Measurements from ENCODE around the gene RNLS. TPM values are rescaled to one million over a fixed set of nuclear protein-coding genes. Genes with fewer than 3 reads are reported as not detected.

RNLS gene
- total RNA-seq, 2 experiments from 2014 or later: 0.95 to 2.7 TPM

- ATAC-seq (ENCODE audit: poor library complexity): no peak
- no peak overlapping the region for H3K4me3 ChIP-seq (ENCODE audit: low read length)
- Mint-ChIP-seq H3K36me3 (ENCODE audit: low read depth) (no peaks in the 10 kb centered on the region), H3K27me3 (no peaks in the 10 kb centered on the region), H3K4me3 (no peak overlapping the region), H3K9me3 (no peaks in the 10 kb centered on the region), H3K4me1 (ENCODE audit: low read depth) (no peaks in the 10 kb centered on the region), H3K27ac (no peak overlapping the region)
- ChIA-PET POLR2A (no interaction called here), CTCF (no interaction called here)
- H3K9me3 ChIP-seq (ENCODE audit: control insufficient read depth in 1 of 2, insufficient read depth in 1 of 2, low read length in 2 of 2): no peaks in the 10 kb centered on the region
- TF ChIP-seq, protein P1, sequence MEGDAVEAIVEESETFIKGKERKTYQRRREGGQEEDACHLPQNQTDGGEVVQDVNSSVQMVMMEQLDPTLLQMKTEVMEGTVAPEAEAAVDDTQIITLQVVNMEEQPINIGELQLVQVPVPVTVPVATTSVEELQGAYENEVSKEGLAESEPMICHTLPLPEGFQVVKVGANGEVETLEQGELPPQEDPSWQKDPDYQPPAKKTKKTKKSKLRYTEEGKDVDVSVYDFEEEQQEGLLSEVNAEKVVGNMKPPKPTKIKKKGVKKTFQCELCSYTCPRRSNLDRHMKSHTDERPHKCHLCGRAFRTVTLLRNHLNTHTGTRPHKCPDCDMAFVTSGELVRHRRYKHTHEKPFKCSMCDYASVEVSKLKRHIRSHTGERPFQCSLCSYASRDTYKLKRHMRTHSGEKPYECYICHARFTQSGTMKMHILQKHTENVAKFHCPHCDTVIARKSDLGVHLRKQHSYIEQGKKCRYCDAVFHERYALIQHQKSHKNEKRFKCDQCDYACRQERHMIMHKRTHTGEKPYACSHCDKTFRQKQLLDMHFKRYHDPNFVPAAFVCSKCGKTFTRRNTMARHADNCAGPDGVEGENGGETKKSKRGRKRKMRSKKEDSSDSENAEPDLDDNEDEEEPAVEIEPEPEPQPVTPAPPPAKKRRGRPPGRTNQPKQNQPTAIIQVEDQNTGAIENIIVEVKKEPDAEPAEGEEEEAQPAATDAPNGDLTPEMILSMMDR (IDR thresholded peaks at IDR 0.05): no peak
- H3K27me3 ChIP-seq (ENCODE audit: control insufficient read depth in 1 of 2, insufficient read depth in 2 of 2, low read length in 2 of 2): no peaks in the 10 kb centered on the region
- intact Hi-C loops (cut with DNase I, micrococcal nuclease): no loop called here
- H3K4me1 ChIP-seq (ENCODE audit: insufficient read depth, low read length): no peaks in the 10 kb centered on the region
- no peaks in the 10 kb centered on the region for H3K36me3 ChIP-seq (ENCODE audit: insufficient read depth, low read length)
- no peak for DNase-seq
- H3K27ac ChIP-seq (ENCODE audit: low read depth in 1 of 2, low read length in 2 of 2): no peak overlapping the region
These were observed 329.5 kb downstream of the RNLS start for GRCh38 chr10:88253622-88254021.

- ChIA-PET POLR2A (no interaction called here), CTCF (no interaction called here)
- TF ChIP-seq, protein P1 (IDR thresholded peaks at IDR 0.05): no peak
- Mint-ChIP-seq H3K9me3 (no peaks in the 10 kb centered on the region), H3K4me1 (ENCODE audit: low read depth) (no peaks in the 10 kb centered on the region), H3K27ac (no peak overlapping the region), H3K4me3 (no peak overlapping the region), H3K36me3 (ENCODE audit: low read depth) (no peaks in the 10 kb centered on the region), H3K27me3 (no peaks in the 10 kb centered on the region)
- Histone ChIP-seq H3K4me1 (ENCODE audit: insufficient read depth, low read length) (no peaks in the 10 kb centered on the region), H3K27me3 (ENCODE audit: control insufficient read depth in 1 of 2, insufficient read depth in 2 of 2, low read length in 2 of 2) (no peaks in the 10 kb centered on the region), H3K27ac (ENCODE audit: low read depth in 1 of 2, low read length in 2 of 2) (no peak overlapping the region), H3K9me3 (ENCODE audit: control insufficient read depth in 1 of 2, insufficient read depth in 1 of 2, low read length in 2 of 2) (no peaks in the 10 kb centered on the region), H3K36me3 (ENCODE audit: insufficient read depth, low read length) (no peaks in the 10 kb centered on the region), H3K4me3 (ENCODE audit: low read length) (no peak overlapping the region)
- DNase-seq: no peak
- ATAC-seq (ENCODE audit: poor library complexity): no peak
- intact Hi-C loops (cut with DNase I, micrococcal nuclease): no loop called here
These were observed 330.0 kb downstream of the RNLS start for GRCh38 chr10:88253128-88253527.

GRCh38 chr10:88249450-88249849 is 333.7 kb downstream of the RNLS start:
- Mint-ChIP-seq H3K4me3 (no peak overlapping the region), H3K4me1 (ENCODE audit: low read depth) (peaks cover 14% of the 10 kb centered on the region), H3K36me3 (ENCODE audit: low read depth) (no peaks in the 10 kb centered on the region), H3K9me3 (no peaks in the 10 kb centered on the region), H3K27ac (no peak overlapping the region), H3K27me3 (no peaks in the 10 kb centered on the region)
- CTCF ChIA-PET: no interaction called here
- Histone ChIP-seq H3K27ac (ENCODE audit: low read depth in 1 of 2, low read length in 2 of 2) (no peak overlapping the region), H3K4me3 (ENCODE audit: low read length) (no peak overlapping the region), H3K9me3 (ENCODE audit: control insufficient read depth in 1 of 2, insufficient read depth in 1 of 2, low read length in 2 of 2) (no peaks in the 10 kb centered on the region), H3K4me1 (ENCODE audit: insufficient read depth, low read length) (no peaks in the 10 kb centered on the region), H3K36me3 (ENCODE audit: insufficient read depth, low read length) (no peaks in the 10 kb centered on the region), H3K27me3 (ENCODE audit: control insufficient read depth in 1 of 2, insufficient read depth in 2 of 2, low read length in 2 of 2) (no peaks in the 10 kb centered on the region)
- POLR2A ChIA-PET: no interaction called here
- DNase-seq (no peak), ATAC-seq (ENCODE audit: poor library complexity) (no peak)
- TF ChIP-seq, protein P1 (IDR thresholded peaks at IDR 0.05): no peak
- intact Hi-C loops (cut with DNase I, micrococcal nuclease): no loop called here

Measured in CD4-positive, alpha-beta T cell (primary cell).